HepG2 (cell line): ENCODE measurements around the gene TBC1D22A. TPM values are rescaled to one million over a fixed set of nuclear protein-coding genes. Genes with fewer than 3 reads are reported as not detected.

Experiments
- ATAC-seq: fragments of 200-7000 bp; cut with Tn5 transposase; 3 replicates; pipeline ENCODE4 v1.9.1; 2020; ENCODE audit warnings: mild to moderate bottlenecking, moderate library complexity
- BruUV-seq: library from RNA; stranded (reverse); fragments of 400-500 nt; replicated peaks from 2 replicates; lab custom pipeline; 2021; lab: Mats Ljungman, UMichigan
- CTCF ChIA-PET: fragments of 300-600 bp; formaldehyde crosslinking; extraction: SDS; loops from one replicate; lab custom pipeline; 2021; ENCODE audit warnings: low total read pairs, inconsistent platforms, low intra/inter-chr PET ratio; lab: Yijun Ruan, JAX
- POLR2A ChIA-PET: fragments of 350-600 bp; sonication (Branson Sonifier 250); formaldehyde crosslinking; loops from one replicate; lab custom pipeline; 2020; ENCODE audit warnings: antibody characterized with exemption, inconsistent platforms; lab: Yijun Ruan, JAX
- DNase-seq: peaks from one replicate; pipeline ENCODE4 v3.0.0-alpha.2; 2015; ENCODE audit warnings: low spot score
- FAIRE-seq: peaks from 3 replicates; lab custom pipeline; 2011; peaks lifted over from hg19 to GRCh38; lab: Jason Lieb, UNC
- H2AFZ ChIP-seq: one replicate; pipeline ENCODE4 v1.6.1; 2011; ENCODE audit warnings: low read length, inconsistent platforms
- H3K27ac ChIP-seq: fragments of 300-600 bp; 3 replicates; pipeline ENCODE4 v1.8.0; 2011; ENCODE audit warnings: mixed run types, mild to moderate bottlenecking, mixed read lengths, low read length, inconsistent platforms; ENCODE audit not compliant: insufficient read depth; ENCODE audit errors: extremely low read length
- H3K27me3 ChIP-seq, 2 experiments: fragments of 200-600 bp in 1 of 2; 2 replicates in 1 of 2; 3 replicates in 1 of 2; pipeline versions ENCODE4 v1.6.0 to v1.8.0; 2011; ENCODE audit warnings: low read length in 2 of 2, mild to moderate bottlenecking in 2 of 2, moderate library complexity in 2 of 2, inconsistent platforms in 1 of 2; ENCODE audit not compliant: insufficient read depth in 2 of 2, control insufficient read depth in 1 of 2
- H3K36me3 ChIP-seq, 2 experiments: fragments of 200-600 bp in 1 of 2; replicated peaks in 1 of 2; 2 replicates in 1 of 2; 3 replicates in 1 of 2; pipeline versions ENCODE4 v1.5.1 to v1.8.0; 2011; ENCODE audit warnings: low read length in 2 of 2, inconsistent platforms in 1 of 2; ENCODE audit not compliant: insufficient read depth in 2 of 2, control insufficient read depth in 1 of 2
- H3K4me1 ChIP-seq: 2 replicates; pipeline ENCODE4 v1.5.1; 2012; ENCODE audit warnings: low read length, inconsistent platforms; ENCODE audit not compliant: insufficient read depth
- H3K4me2 ChIP-seq: 2 replicates; pipeline ENCODE4 v1.6.0; 2011; ENCODE audit warnings: low read depth, low read length, inconsistent platforms
- H3K4me3 ChIP-seq, 3 experiments: fragments of 200-600 bp in 1 of 3; sonication (generic), shearing (Covaris generic) in 1 of 3; replicated peaks in 1 of 3; 2 replicates each; pipeline ENCODE4 v1.5.1; 2011 to 2016; ENCODE audit warnings: low read length in 3 of 3, inconsistent platforms in 2 of 3, low read depth in 2 of 3, mild to moderate bottlenecking in 2 of 3, control low read depth in 1 of 3, mixed read lengths in 1 of 3; ENCODE audit not compliant: insufficient read depth in 1 of 3
- H3K79me2 ChIP-seq: one replicate; pipeline ENCODE4 v1.6.1; 2011; ENCODE audit warnings: low read length, inconsistent platforms; ENCODE audit not compliant: insufficient read depth
- H3K9ac ChIP-seq: 2 replicates; pipeline ENCODE4 v1.6.0; 2011; ENCODE audit warnings: mild to moderate bottlenecking, low read depth, low read length, inconsistent platforms; ENCODE audit not compliant: insufficient read depth
- H3K9me3 ChIP-seq: 2 replicates; pipeline ENCODE4 v1.5.1; 2012; ENCODE audit warnings: mild to moderate bottlenecking, low read length
- H4K20me1 ChIP-seq: 2 replicates; pipeline ENCODE4 v1.6.0; 2011; ENCODE audit warnings: inconsistent platforms, mild to moderate bottlenecking, low read length, moderate library complexity; ENCODE audit not compliant: insufficient read depth
- FUBP1 ChIP-seq: sonication (generic); formaldehyde crosslinking; IDR thresholded peaks from 2 replicates; pipeline ENCODE4 v1.5.1; 2020; ENCODE audit warnings: missing genetic modification reagents, mild to moderate bottlenecking, borderline replicate concordance
- NFKB2 ChIP-seq: sonication (generic); formaldehyde crosslinking; IDR thresholded peaks from 2 replicates; pipeline ENCODE4 v1.4.0; 2020; ENCODE audit warnings: missing genetic modification reagents, borderline replicate concordance
- SP1 ChIP-seq, 2 experiments: fragments of 450-650 bp in 1 of 2; sonication (generic) in 1 of 2; formaldehyde crosslinking in 1 of 2; IDR thresholded peaks; 2 replicates each; pipeline versions ENCODE4 v1.4.0 to v1.6.1; 2016 to 2020; ENCODE audit warnings: missing genetic modification reagents in 1 of 2
- ZNF17 ChIP-seq: sonication (generic); formaldehyde crosslinking; IDR thresholded peaks from 2 replicates; pipeline ENCODE4 v1.5.0; 2020; ENCODE audit warnings: mild to moderate bottlenecking, missing genetic modification reagents
- WGBS: methylation state at CpG from one replicate; pipeline ENCODE4 v1.1.6; 2017; ENCODE audit warnings: low lambda C conversion rate; 5-methylcytosine and 5-hydroxymethylcytosine counted together
- in situ Hi-C: cut with HindIII; loops from 2 replicates; pipeline ENCODE4 v1.10.0; 2017; ENCODE audit warnings: low pct_unique_long_range_greater_than_20kb; ENCODE audit not compliant: extremely low pct_ligation_motif_present
- intact Hi-C: fragments of 100-400 bp; cut with micrococcal nuclease; formaldehyde crosslinking; loops from one replicate; pipeline ENCODE4 v1.10.0; 2022; ENCODE audit not compliant: unreplicated experiment
- polyA plus RNA-seq, 8 experiments: library from polyadenylated mRNA; depleted of rRNA in 3 of 8; stranded (reverse) in 7 of 8; unstranded in 1 of 8; fragments of >200 nt; fragmentation: Illumina TruSeq in 4 of 8; extraction: Trizol in 4 of 8; gene quantifications; 2 replicates each; pipeline versions ENCODE4 v1.2.1 to v1.2.3, GENCODE V29; 2011 to 2016; ENCODE audit warnings: low read depth in 4 of 8, missing spikeins in 1 of 8, mixed read lengths in 1 of 8; ENCODE audit not compliant: insufficient read depth in 1 of 8
- total RNA-seq, 5 experiments: library from RNA; depleted of rRNA; stranded (reverse); fragments of >200 nt; fragmentation: Illumina TruSeq; extraction: Trizol; gene quantifications; 2 replicates each; pipeline ENCODE4 v1.2.3, GENCODE V29; 2016; ENCODE audit warnings: low read depth in 1 of 5
- TF ChIP-seq, protein P1 (sequence below): sonication (generic); formaldehyde crosslinking; IDR thresholded peaks from 2 replicates; pipeline ENCODE4 v1.5.1; 2020; ENCODE audit warnings: missing genetic modification reagents, mild to moderate bottlenecking, borderline replicate concordance

The TBC1D22A gene
- total and polyA plus RNA-seq, 2 of the 13 experiments (the other 11 are each of a cell fraction or from before 2014, with no cell fraction given), result 17.3 to 18.0 TPM

GRCh38 chr22:47072642-47072967 lies 310.2 kb downstream of the TBC1D22A start:
- H3K4me1 ChIP-seq, result no peaks in the 10 kb centered on the region
- 94% methylated on average over 2 of the region's 7 CpGs for WGBS
- no peak overlapping the region for H3K27ac ChIP-seq
- ChIA-PET CTCF (no interaction called here), POLR2A (no interaction called here)
- TF ChIP-seq NFKB2 (no peak), SP1 (IDR thresholded peaks at IDR 0.05) (no peak), SP1 (CRISPR knock-in tag; IDR thresholded peaks at IDR 0.05) (no peak), FUBP1 (CRISPR knock-in tag) (no peak), ZNF17 (CRISPR knock-in tag) (no peak)
- TF ChIP-seq, protein P1, sequence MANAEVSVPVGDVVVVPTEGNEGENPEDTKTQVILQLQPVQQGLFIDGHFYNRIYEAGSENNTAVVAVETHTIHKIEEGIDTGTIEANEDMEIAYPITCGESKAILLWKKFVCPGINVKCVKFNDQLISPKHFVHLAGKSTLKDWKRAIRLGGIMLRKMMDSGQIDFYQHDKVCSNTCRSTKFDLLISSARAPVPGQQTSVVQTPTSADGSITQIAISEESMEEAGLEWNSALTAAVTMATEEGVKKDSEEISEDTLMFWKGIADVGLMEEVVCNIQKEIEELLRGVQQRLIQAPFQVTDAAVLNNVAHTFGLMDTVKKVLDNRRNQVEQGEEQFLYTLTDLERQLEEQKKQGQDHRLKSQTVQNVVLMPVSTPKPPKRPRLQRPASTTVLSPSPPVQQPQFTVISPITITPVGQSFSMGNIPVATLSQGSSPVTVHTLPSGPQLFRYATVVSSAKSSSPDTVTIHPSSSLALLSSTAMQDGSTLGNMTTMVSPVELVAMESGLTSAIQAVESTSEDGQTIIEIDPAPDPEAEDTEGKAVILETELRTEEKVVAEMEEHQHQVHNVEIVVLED (CRISPR knock-in tag), result no peak
- H3K9me3 ChIP-seq, result no peaks in the 10 kb centered on the region
- no peak for ATAC-seq
- intact Hi-C loops (no loop called here), in situ Hi-C loops (no loop called here)
- H3K36me3 ChIP-seq, result 0 out of 5 replicates have a peak, but pooled peaks cover 0 to 1% of the 10 kb centered on the region in 2 experiments
- no peak for FAIRE-seq
- H3K4me3 ChIP-seq, result no peak overlapping the region
- no peak overlapping the region for H3K4me2 ChIP-seq
- no peaks in the 10 kb centered on the region for H4K20me1 ChIP-seq
- no peaks in the 10 kb centered on the region for H3K27me3 ChIP-seq
- no TSS peak for BruUV-seq
- no peak overlapping the region for H2AFZ ChIP-seq
- DNase-seq, result no peak
- H3K79me2 ChIP-seq, result no peaks in the 10 kb centered on the region
- no peak overlapping the region for H3K9ac ChIP-seq
